Measurements from ENCODE around the gene ICOSLG. TPM values are rescaled to one million over a fixed set of nuclear protein-coding genes. Genes with fewer than 3 reads are reported as not detected.

Gene ICOSLG
- total RNA-seq, 4 donors from 2014 or later: 0.51 to 5.1 (median 1.4) TPM

- H3K4me1 ChIP-seq: no peaks in the 10 kb centered on the region
- H3K9me3 ChIP-seq: no peaks in the 10 kb centered on the region
- no peak for TF ChIP-seq POLR2A (IDR thresholded peaks at IDR 0.05)
- TF ChIP-seq, protein P1, sequence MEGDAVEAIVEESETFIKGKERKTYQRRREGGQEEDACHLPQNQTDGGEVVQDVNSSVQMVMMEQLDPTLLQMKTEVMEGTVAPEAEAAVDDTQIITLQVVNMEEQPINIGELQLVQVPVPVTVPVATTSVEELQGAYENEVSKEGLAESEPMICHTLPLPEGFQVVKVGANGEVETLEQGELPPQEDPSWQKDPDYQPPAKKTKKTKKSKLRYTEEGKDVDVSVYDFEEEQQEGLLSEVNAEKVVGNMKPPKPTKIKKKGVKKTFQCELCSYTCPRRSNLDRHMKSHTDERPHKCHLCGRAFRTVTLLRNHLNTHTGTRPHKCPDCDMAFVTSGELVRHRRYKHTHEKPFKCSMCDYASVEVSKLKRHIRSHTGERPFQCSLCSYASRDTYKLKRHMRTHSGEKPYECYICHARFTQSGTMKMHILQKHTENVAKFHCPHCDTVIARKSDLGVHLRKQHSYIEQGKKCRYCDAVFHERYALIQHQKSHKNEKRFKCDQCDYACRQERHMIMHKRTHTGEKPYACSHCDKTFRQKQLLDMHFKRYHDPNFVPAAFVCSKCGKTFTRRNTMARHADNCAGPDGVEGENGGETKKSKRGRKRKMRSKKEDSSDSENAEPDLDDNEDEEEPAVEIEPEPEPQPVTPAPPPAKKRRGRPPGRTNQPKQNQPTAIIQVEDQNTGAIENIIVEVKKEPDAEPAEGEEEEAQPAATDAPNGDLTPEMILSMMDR (IDR thresholded peaks at IDR 0.05): no peak
- intact Hi-C loops (cut with DNase I; ENCODE audit: low total_unique reads): no loop called here
- DNase-seq: no peak
- H3K4me3 ChIP-seq: no peak overlapping the region
- no peaks in the 10 kb centered on the region for H3K36me3 ChIP-seq
- H3K27me3 ChIP-seq: no peaks in the 10 kb centered on the region
- H3K27ac ChIP-seq: no peak overlapping the region
Measured at GRCh38 chr21:44271558-44272283, 31.0 kb upstream of the ICOSLG start.

DNA sequence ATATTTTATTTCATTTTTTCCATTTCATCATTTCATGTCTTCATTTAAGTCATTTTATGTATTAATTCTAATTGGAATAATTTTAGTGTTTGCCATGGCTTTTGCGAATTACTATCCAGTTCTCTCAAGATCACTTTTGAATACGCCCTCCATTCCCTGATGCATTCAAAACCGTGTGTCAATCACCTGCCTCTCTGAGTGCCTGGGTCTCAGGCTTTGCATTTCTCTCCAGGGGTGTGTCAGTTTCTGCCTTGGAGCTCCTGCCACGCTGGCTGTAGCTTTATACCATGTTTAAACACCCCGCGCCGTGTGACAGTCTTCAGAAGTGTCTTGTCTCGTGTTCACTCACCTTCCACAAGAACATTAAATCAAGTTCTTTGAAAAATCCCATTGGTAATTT, 28.3 kb upstream of the ICOSLG start:
- Histone ChIP-seq H3K4me3 (no peak overlapping the region), H3K27ac (no peak overlapping the region), H3K27me3 (no peaks in the 10 kb centered on the region), H3K36me3 (no peaks in the 10 kb centered on the region), H3K9me3 (no peaks in the 10 kb centered on the region), H3K4me1 (no peaks in the 10 kb centered on the region)
- DNase-seq: no peak
- no peak for TF ChIP-seq POLR2A (IDR thresholded peaks at IDR 0.05)
- TF ChIP-seq, protein P1 (IDR thresholded peaks at IDR 0.05): no peak
- intact Hi-C loops (cut with DNase I; ENCODE audit: low total_unique reads): no loop called here

DNA sequence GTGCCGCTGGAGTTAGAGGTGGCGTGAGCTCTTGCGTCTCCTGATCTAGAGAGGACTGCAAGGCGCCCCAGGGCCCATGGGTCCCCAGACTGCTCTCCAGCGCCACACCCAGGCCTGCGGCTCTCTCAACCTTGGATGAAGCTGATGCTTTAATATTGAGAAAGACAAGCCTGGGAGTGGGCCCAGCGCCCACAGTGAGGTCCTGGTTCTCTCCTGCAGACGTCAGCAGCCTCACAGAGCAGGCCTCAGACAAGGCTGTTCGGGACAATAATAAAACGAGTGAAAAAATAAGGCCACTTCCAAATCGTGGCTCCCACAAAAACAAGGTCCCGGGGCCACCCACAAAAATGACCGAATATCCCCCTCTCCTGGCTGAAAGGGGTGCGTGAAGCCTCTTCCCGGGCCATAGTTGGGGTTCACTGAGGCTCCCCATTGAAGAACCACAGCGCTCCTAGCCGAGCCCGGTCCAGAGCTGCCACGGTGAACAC, 27.0 kb upstream of the ICOSLG start:
- no peaks in the 10 kb centered on the region for H3K27me3 ChIP-seq
- H3K4me3 ChIP-seq: no peak overlapping the region
- TF ChIP-seq, protein P1 (IDR thresholded peaks at IDR 0.05): peak in 1 of 4 experiments; percentile 29
- no peak for TF ChIP-seq POLR2A (IDR thresholded peaks at IDR 0.05)
- H3K9me3 ChIP-seq: no peaks in the 10 kb centered on the region
- intact Hi-C loops (cut with DNase I; ENCODE audit: low total_unique reads): no loop called here
- H3K36me3 ChIP-seq: no peaks in the 10 kb centered on the region
- H3K27ac ChIP-seq: no peak overlapping the region
- peak; percentile 37 to 58 for DNase-seq
- H3K4me1 ChIP-seq: no peaks in the 10 kb centered on the region

GRCh38 chr21:44265734-44266270, 25.1 kb upstream of the ICOSLG start:
- no peak for DNase-seq
- Histone ChIP-seq H3K9me3 (no peaks in the 10 kb centered on the region), H3K4me1 (no peaks in the 10 kb centered on the region), H3K27ac (no peak overlapping the region), H3K27me3 (no peaks in the 10 kb centered on the region), H3K36me3 (no peaks in the 10 kb centered on the region), H3K4me3 (no peak overlapping the region)
- no peak for TF ChIP-seq POLR2A (IDR thresholded peaks at IDR 0.05)
- TF ChIP-seq, protein P1 (IDR thresholded peaks at IDR 0.05): no peak
- intact Hi-C loops (cut with DNase I; ENCODE audit: low total_unique reads): no loop called here

DNA sequence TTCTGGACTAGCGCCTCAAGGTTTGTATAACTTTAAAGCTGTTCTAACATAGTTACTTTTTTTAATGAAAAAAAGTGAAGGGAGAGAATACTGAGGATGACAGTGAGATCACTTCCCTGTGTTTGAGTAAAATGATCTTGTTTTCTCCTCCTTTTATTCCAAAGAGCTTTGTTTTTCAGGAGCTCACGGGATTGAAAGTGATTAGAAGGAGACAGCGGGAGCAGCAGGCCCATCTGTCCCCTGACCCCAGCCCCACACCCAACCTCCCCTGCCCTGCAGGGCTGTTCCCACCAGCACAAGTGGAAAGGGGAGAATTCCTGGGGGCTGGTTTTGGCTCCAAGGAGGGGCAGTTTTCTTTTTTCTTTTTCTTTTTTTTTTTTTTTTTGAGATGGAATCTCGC, 23.0 kb upstream of the ICOSLG start:
- no peak overlapping the region for H3K4me3 ChIP-seq
- TF ChIP-seq, protein P1 (IDR thresholded peaks at IDR 0.05): no peak
- TF ChIP-seq POLR2A (IDR thresholded peaks at IDR 0.05): no peak
- no peak for DNase-seq
- H3K27me3 ChIP-seq: no peaks in the 10 kb centered on the region
- H3K9me3 ChIP-seq: no peaks in the 10 kb centered on the region
- intact Hi-C loops (cut with DNase I; ENCODE audit: low total_unique reads): no loop called here
- H3K36me3 ChIP-seq: no peaks in the 10 kb centered on the region
- H3K27ac ChIP-seq: no peak overlapping the region
- H3K4me1 ChIP-seq: no peaks in the 10 kb centered on the region

Data from uterus (tissue), 4 donors.